Tibial nerve (tissue), 4 donors: ENCODE results near the gene FILIP1. TPM values are rescaled to one million over a fixed set of nuclear protein-coding genes. Genes with fewer than 3 reads are reported as not detected.

Source experiments
- DNase-seq, 2 donors: peaks; one replicate each; pipeline ENCODE4 v3.0.0-alpha.2; 2019; ENCODE audit warnings: low spot score in 2 of 2
- H3K27ac ChIP-seq, 4 donors: fragments of 200-600 bp; sonication (generic) in 3 of 4; one replicate each; pipeline ENCODE4 v1.5.1; 2017 to 2019; ENCODE audit warnings: mild to moderate bottlenecking in 1 of 4
- H3K27me3 ChIP-seq, 2 donors: fragments of 200-600 bp; sonication (generic) in 1 of 2; one replicate each; pipeline versions ENCODE4 v1.5.1 to v1.6.0; 2017 to 2019
- H3K36me3 ChIP-seq, 3 donors: fragments of 200-600 bp; sonication (generic); one replicate each; pipeline ENCODE4 v1.5.1; 2018 to 2019
- H3K4me1 ChIP-seq, 4 donors: fragments of 200-600 bp; sonication (generic) in 3 of 4; one replicate each; pipeline ENCODE4 v1.5.1; 2017 to 2019
- H3K4me3 ChIP-seq, 4 donors: fragments of 200-600 bp; sonication (generic) in 3 of 4; one replicate each; pipeline ENCODE4 v1.5.1; 2017 to 2019; ENCODE audit warnings: mild to moderate bottlenecking in 1 of 4, moderate library complexity in 1 of 4
- H3K9me3 ChIP-seq, 4 donors: fragments of 200-600 bp; sonication (generic) in 3 of 4; one replicate each; pipeline ENCODE4 v1.5.1; 2017 to 2019
- CTCF ChIP-seq, 5 experiments: fragments of 200-600 bp in 3 of 5; fragments of 450-650 bp in 2 of 5; sonication (generic) in 3 of 5; IDR thresholded peaks; one replicate each; pipeline ENCODE4 v1.5.1; 2016 to 2019; ENCODE audit warnings: antibody characterized with exemption in 5 of 5, mild to moderate bottlenecking in 3 of 5, moderate library complexity in 2 of 5
- EP300 ChIP-seq, 2 donors: sonication (generic); formaldehyde crosslinking; IDR thresholded peaks; one replicate each; pipeline ENCODE4 v1.6.1; 2017; ENCODE audit warnings: antibody characterized with exemption in 2 of 2, mild to moderate bottlenecking in 1 of 2
- POLR2A ChIP-seq, 2 donors: fragments of 450-650 bp; IDR thresholded peaks; one replicate each; pipeline ENCODE4 v1.6.1; 2017; ENCODE audit warnings: antibody characterized with exemption in 2 of 2, mild to moderate bottlenecking in 2 of 2, moderate library complexity in 2 of 2
- WGBS, 2 donors: methylation state at CpG; one replicate each; pipeline ENCODE4 v1.1.5; 2018; 5-methylcytosine and 5-hydroxymethylcytosine counted together
- total RNA-seq, 4 donors: library from RNA; depleted of rRNA; stranded (reverse); fragments of >200 nt; gene quantifications; one replicate each; pipeline ENCODE4 v1.1.0, GENCODE V29; 2016

FILIP1 gene
- total RNA-seq, 4 donors from 2014 or later = 6.0 to 16.3 (median 13.3) TPM

GRCh38 chr6:75495011-75495410, 1.4 kb upstream of the FILIP1 start:
- DNase-seq = no peak
- Histone ChIP-seq H3K36me3 (no peaks in the 10 kb centered on the region), H3K4me3 (no peak overlapping the region), H3K4me1 (peaks cover 0 to 24% (median 0%) of the 10 kb centered on the region in 4 donors), H3K9me3 (no peaks in the 10 kb centered on the region), H3K27ac (no peak overlapping the region), H3K27me3 (no peaks in the 10 kb centered on the region)
- 67 to 76% methylated on average over 1 of the region's 1 CpG for WGBS, 2 donors
- TF ChIP-seq POLR2A (IDR thresholded peaks at IDR 0.05) = no peak
- no peak for TF ChIP-seq EP300 (IDR thresholded peaks at IDR 0.05)
- TF ChIP-seq CTCF (IDR thresholded peaks at IDR 0.05) = no peak

- peak overlapping the region in 1 of 4 donors; percentile 72 for H3K27ac ChIP-seq
- H3K4me3 ChIP-seq = no peak overlapping the region
- 75 to 78% methylated on average over 4 of the region's 4 CpGs for WGBS, 2 donors
- no peak for TF ChIP-seq CTCF (IDR thresholded peaks at IDR 0.05)
- no peak for TF ChIP-seq EP300 (IDR thresholded peaks at IDR 0.05)
- TF ChIP-seq POLR2A (IDR thresholded peaks at IDR 0.05) = no peak
- H3K36me3 ChIP-seq = no peaks in the 10 kb centered on the region
- H3K4me1 ChIP-seq = peaks cover 0 to 24% (median 0%) of the 10 kb centered on the region in 4 donors
- H3K9me3 ChIP-seq = no peaks in the 10 kb centered on the region
- no peaks in the 10 kb centered on the region for H3K27me3 ChIP-seq
- no peak for DNase-seq
Observed at GRCh38 chr6:75494290-75494689, 690 bp upstream of the FILIP1 start.

- no peak for DNase-seq
- no peak for TF ChIP-seq CTCF (IDR thresholded peaks at IDR 0.05)
- H3K4me3 ChIP-seq = peak overlapping the region in 3 of 4 donors; percentile 3 to 35 (median 26)
- no peaks in the 10 kb centered on the region for H3K36me3 ChIP-seq
- no peaks in the 10 kb centered on the region for H3K27me3 ChIP-seq
- no peaks in the 10 kb centered on the region for H3K9me3 ChIP-seq
- H3K4me1 ChIP-seq = peaks cover 0 to 38% (median 2%) of the 10 kb centered on the region in 4 donors
- WGBS, 2 donors = 51 to 57% methylated on average over 3 of the region's 3 CpGs
- H3K27ac ChIP-seq = peak overlapping the region in 2 of 4 donors; percentile 72 to 73
Observed at GRCh38 chr6:75492386-75493153, 1.0 kb downstream of the FILIP1 start.

GRCh38 chr6:75491291-75491690, 2.3 kb downstream of the FILIP1 start:
- no peak for DNase-seq
- H3K36me3 ChIP-seq = no peaks in the 10 kb centered on the region
- H3K4me1 ChIP-seq = peaks cover 0 to 44% (median 2%) of the 10 kb centered on the region in 4 donors
- 56 to 60% methylated on average over 1 of the region's 1 CpG for WGBS, 2 donors
- peak overlapping the region in 2 of 4 donors; percentile 30 to 33 for H3K27ac ChIP-seq
- H3K4me3 ChIP-seq = no peak overlapping the region
- no peak for TF ChIP-seq EP300 (IDR thresholded peaks at IDR 0.05)
- TF ChIP-seq POLR2A (IDR thresholded peaks at IDR 0.05) = no peak
- TF ChIP-seq CTCF (IDR thresholded peaks at IDR 0.05) = no peak
- no peaks in the 10 kb centered on the region for H3K27me3 ChIP-seq
- H3K9me3 ChIP-seq = no peaks in the 10 kb centered on the region

GRCh38 chr6:75490706-75491105, 2.9 kb downstream of the FILIP1 start:
- no peak for DNase-seq
- 74 to 83% methylated on average over 3 of the region's 3 CpGs for WGBS, 2 donors
- Histone ChIP-seq H3K4me1 (peaks cover 0 to 38% (median 2%) of the 10 kb centered on the region in 4 donors), H3K4me3 (no peak overlapping the region), H3K9me3 (no peaks in the 10 kb centered on the region), H3K27me3 (no peaks in the 10 kb centered on the region), H3K27ac (peak overlapping the region in 1 of 4 donors; percentile 30), H3K36me3 (no peaks in the 10 kb centered on the region)
- TF ChIP-seq CTCF (IDR thresholded peaks at IDR 0.05) (no peak), EP300 (IDR thresholded peaks at IDR 0.05) (no peak), POLR2A (IDR thresholded peaks at IDR 0.05) (no peak)
